Activated CD4-positive, alpha-beta T cell treated with anti-CD3 and anti-CD28 coated beads, Interleukin-2, amount 50 U/mL, for 48 hours (primary cell): Measurements from ENCODE around the gene MEIOB.
"Not testable (repeated sequence)": the region's sequence is repeated elsewhere in the genome, so short reads cannot be mapped to it uniquely, and the experiment has no call there.

Source experiments
- DNase-seq, 2 experiments: peaks; one replicate each; pipeline ENCODE4 v3.0.0-alpha.2; 2020

MEIOB gene

GRCh38 chr16:1876066-1876465, 4.1 kb upstream of the MEIOB start:
- DNase-seq: not testable (repeated sequence)

GRCh38 chr16:1874854-1875253, 2.9 kb upstream of the MEIOB start:
- DNase-seq: no peak

GRCh38 chr16:1870365-1871082, 1.4 kb downstream of the MEIOB start:
- DNase-seq: no peak

GRCh38 chr16:1865902-1866690, 5.9 kb downstream of the MEIOB start:
- DNase-seq: no peak

- DNase-seq: peak in 1 of 2 experiments; percentile 4
These were observed 8.1 kb downstream of the MEIOB start for GRCh38 chr16:1863681-1864460.

GRCh38 chr16:1862394-1862793, 9.6 kb downstream of the MEIOB start:
- no peak for DNase-seq

GRCh38 chr16:1861730-1862129, 10.2 kb downstream of the MEIOB start:
- DNase-seq: no peak

GRCh38 chr16:1859650-1860049, 12.3 kb downstream of the MEIOB start:
- no peak for DNase-seq

GRCh38 chr16:1858189-1858865, 13.6 kb downstream of the MEIOB start:
- DNase-seq: no peak

GRCh38 chr16:1857433-1858097, 14.4 kb downstream of the MEIOB start:
- no peak for DNase-seq

- DNase-seq: no peak
These were observed 20.2 kb downstream of the MEIOB start for GRCh38 chr16:1851793-1852192.

- no peak for DNase-seq
These were observed 21.0 kb downstream of the MEIOB start for GRCh38 chr16:1850981-1851380.

- no peak for DNase-seq
These were observed 25.5 kb downstream of the MEIOB start for GRCh38 chr16:1846416-1846815.

GRCh38 chr16:1845985-1846384, 26.0 kb downstream of the MEIOB start:
- no peak for DNase-seq

GRCh38 chr16:1839554-1839953, 32.4 kb downstream of the MEIOB start:
- DNase-seq: no peak

GRCh38 chr16:1834096-1834495, 37.9 kb downstream of the MEIOB start:
- DNase-seq: no peak

GRCh38 chr16:1832838-1833454, 39.0 kb downstream of the MEIOB start:
- no peak for DNase-seq

GRCh38 chr16:1831186-1832075, 40.5 kb downstream of the MEIOB start:
- no peak for DNase-seq

- no peak for DNase-seq
These were observed 41.8 kb downstream of the MEIOB start for GRCh38 chr16:1830213-1830612.

GRCh38 chr16:1828645-1829410, 43.1 kb downstream of the MEIOB start:
- no peak for DNase-seq
